ENCODE results near the gene FTO.

Gene FTO

DNA sequence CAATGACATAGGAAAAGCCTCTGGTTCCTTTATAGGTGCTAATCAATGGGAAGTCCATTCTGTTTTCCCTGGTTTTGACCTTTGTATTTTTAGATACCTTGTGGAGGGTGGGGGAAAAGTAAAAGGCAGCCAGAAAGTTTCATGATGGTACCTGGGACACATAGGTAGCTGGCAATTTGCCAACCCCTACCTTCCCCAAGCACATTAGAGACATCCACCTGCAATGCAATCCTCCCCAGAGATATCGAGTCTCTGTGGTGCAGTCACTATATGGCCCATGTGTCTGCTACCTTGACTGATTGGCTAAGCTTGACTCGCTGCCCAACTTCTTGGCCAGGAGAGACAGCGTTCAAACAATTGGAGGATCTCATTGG is 496.2 kb downstream of the FTO start:
- Histone ChIP-seq H3K4me1 (no peaks in the 10 kb centered on the region), H3K4me3 (no peak overlapping the region), H3K27me3 (no peaks in the 10 kb centered on the region), H3K36me3 (no peaks in the 10 kb centered on the region), H3K27ac (no peak overlapping the region), H3K9me3 (no peaks in the 10 kb centered on the region)
- no peak for DNase-seq
- TF ChIP-seq, protein P1, sequence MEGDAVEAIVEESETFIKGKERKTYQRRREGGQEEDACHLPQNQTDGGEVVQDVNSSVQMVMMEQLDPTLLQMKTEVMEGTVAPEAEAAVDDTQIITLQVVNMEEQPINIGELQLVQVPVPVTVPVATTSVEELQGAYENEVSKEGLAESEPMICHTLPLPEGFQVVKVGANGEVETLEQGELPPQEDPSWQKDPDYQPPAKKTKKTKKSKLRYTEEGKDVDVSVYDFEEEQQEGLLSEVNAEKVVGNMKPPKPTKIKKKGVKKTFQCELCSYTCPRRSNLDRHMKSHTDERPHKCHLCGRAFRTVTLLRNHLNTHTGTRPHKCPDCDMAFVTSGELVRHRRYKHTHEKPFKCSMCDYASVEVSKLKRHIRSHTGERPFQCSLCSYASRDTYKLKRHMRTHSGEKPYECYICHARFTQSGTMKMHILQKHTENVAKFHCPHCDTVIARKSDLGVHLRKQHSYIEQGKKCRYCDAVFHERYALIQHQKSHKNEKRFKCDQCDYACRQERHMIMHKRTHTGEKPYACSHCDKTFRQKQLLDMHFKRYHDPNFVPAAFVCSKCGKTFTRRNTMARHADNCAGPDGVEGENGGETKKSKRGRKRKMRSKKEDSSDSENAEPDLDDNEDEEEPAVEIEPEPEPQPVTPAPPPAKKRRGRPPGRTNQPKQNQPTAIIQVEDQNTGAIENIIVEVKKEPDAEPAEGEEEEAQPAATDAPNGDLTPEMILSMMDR (IDR thresholded peaks at IDR 0.05) = no peak
- intact Hi-C loops (cut with DNase I; ENCODE audit: low total_unique reads) = no loop called here

DNA sequence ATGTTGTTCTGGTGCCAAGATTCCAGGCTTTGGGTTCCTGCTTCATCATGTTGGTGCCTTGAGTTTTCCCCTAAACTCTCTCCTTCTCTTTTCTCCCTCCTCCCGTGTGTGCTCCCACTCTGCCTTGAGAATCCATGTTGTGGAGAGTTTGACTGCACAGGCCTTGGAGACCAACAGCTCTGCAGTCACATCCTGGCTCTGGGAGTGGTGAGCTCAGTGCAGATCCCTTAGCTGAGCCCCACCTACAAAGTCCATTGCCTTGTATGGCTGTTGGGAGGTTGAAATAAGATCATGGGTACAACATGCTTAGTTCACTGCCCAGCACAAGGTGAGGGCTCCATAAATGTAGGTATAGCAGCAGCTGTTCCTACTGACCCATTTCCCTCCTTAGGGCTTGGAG is 496.8 kb downstream of the FTO start:
- no peaks in the 10 kb centered on the region for H3K9me3 ChIP-seq
- intact Hi-C loops (cut with DNase I; ENCODE audit: low total_unique reads) = no loop called here
- DNase-seq = no peak
- no peaks in the 10 kb centered on the region for H3K36me3 ChIP-seq
- TF ChIP-seq, protein P1 (IDR thresholded peaks at IDR 0.05) = no peak
- H3K4me1 ChIP-seq = no peaks in the 10 kb centered on the region
- no peak overlapping the region for H3K4me3 ChIP-seq
- no peaks in the 10 kb centered on the region for H3K27me3 ChIP-seq
- H3K27ac ChIP-seq = no peak overlapping the region

DNA sequence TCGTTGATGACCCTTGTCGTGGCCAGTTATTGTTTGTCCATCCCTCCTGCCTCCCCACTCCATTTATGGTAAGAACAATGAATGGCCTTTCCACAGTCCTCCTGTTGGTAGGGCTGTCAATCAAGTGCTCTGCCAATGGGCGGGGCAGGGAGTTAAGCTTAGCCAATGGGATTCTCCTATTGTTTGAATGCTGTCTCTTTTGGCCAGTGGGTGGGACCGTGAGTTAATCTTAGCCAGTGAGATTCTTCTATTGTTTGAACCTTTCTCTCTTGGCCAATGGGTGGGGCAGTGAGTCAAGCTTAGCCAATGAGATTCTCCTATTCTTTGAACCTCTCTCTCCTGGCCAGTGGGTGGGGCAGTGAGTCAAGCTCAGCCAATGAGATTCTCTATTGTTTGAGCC is 497.2 kb downstream of the FTO start:
- intact Hi-C loops (cut with DNase I; ENCODE audit: low total_unique reads) = no loop called here

More for the DNA sequence above, 497.2 kb downstream of the FTO start:
- H3K4me1 ChIP-seq = no peaks in the 10 kb centered on the region
- H3K4me3 ChIP-seq = no peak overlapping the region
- H3K27me3 ChIP-seq = no peaks in the 10 kb centered on the region
- H3K36me3 ChIP-seq = no peaks in the 10 kb centered on the region
- TF ChIP-seq, protein P1 (IDR thresholded peaks at IDR 0.05) = no peak
- no peak for DNase-seq
- no peak overlapping the region for H3K27ac ChIP-seq
- no peaks in the 10 kb centered on the region for H3K9me3 ChIP-seq
